GM10266 (cell line): ENCODE data around the gene DMXL2.

Experiments
- DNase-seq: peaks from one replicate; pipeline ENCODE4 v3.0.0; 2012; ENCODE audit errors: extremely low spot score
- TF ChIP-seq, protein P1 (sequence below): IDR thresholded peaks from 2 replicates; pipeline ENCODE4 v1.5.1; 2012; ENCODE audit warnings: mild to moderate bottlenecking, low read depth; ENCODE audit not compliant: control insufficient read depth, insufficient read depth; ENCODE audit errors: missing control alignments

The DMXL2 gene

DNA sequence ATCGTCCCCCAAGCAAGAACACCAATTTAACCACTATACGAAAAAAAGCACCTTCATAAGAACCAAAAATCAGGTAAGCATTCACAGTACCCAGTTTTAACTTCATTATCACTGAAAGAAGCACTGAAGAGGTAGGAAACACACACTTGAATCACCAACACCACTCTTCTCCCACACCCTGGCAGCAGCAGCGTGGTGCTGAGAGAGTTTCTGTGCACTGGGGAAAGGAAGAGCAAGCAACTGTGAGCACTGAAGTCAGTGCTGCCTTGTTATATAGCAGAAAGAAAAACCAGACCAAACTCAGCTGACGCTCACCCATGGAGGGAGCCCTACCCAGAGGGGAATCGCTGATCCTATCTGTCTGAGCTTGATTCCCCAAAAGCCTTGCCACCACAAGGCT lies 98.2 kb downstream of the DMXL2 start:
- TF ChIP-seq, protein P1, sequence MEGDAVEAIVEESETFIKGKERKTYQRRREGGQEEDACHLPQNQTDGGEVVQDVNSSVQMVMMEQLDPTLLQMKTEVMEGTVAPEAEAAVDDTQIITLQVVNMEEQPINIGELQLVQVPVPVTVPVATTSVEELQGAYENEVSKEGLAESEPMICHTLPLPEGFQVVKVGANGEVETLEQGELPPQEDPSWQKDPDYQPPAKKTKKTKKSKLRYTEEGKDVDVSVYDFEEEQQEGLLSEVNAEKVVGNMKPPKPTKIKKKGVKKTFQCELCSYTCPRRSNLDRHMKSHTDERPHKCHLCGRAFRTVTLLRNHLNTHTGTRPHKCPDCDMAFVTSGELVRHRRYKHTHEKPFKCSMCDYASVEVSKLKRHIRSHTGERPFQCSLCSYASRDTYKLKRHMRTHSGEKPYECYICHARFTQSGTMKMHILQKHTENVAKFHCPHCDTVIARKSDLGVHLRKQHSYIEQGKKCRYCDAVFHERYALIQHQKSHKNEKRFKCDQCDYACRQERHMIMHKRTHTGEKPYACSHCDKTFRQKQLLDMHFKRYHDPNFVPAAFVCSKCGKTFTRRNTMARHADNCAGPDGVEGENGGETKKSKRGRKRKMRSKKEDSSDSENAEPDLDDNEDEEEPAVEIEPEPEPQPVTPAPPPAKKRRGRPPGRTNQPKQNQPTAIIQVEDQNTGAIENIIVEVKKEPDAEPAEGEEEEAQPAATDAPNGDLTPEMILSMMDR, result no peak
- no peak for DNase-seq

DNA sequence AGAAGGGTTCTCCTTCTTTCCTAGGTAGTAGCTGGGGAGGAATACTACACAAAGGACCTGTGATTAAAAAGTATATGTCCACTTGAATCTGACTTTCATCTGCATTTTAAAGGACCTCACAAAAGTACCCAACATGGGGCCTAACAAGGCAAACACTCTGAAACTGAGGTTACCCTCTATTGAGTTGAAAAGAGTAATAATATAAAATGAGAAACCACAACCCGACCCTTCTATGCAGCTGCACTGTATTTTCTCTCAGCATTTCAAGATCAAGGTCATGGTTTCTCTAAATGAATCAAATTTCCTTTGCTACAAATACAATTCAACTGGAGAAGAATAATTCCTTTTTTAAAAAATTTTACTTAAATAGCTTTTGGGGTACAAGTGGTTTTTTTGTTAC lies 106.3 kb downstream of the DMXL2 start:
- DNase-seq, result no peak
- TF ChIP-seq, protein P1, result no peak

DNA sequence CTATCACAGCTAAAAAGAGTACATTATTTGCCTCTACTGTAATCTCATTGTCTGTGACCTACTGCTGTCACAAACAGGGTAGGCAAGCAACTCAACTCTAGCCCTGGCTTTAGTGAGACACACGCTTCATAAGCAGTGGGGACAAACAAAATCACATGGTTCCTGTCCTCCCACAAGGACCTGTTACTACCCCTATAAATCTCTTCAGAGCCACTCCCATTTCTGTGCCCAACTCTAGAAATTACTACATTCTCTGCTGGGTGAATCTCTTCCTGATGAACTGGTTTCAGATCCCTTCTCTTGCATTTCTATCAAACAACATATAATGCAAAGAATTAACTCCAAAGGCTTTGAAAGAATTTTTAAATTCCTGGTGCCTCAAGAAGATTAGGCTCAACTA lies 117.3 kb downstream of the DMXL2 start:
- no peak for DNase-seq
- TF ChIP-seq, protein P1, result no peak

- TF ChIP-seq, protein P1, result no peak
- no peak for DNase-seq
Observed at GRCh38 chr15:51503003-51503402, 119.6 kb downstream of the DMXL2 start.

GRCh38 chr15:51499379-51499976 lies 123.1 kb downstream of the DMXL2 start:
- TF ChIP-seq, protein P1, result peak; percentile 67
- DNase-seq, result peak; percentile 52

DNA sequence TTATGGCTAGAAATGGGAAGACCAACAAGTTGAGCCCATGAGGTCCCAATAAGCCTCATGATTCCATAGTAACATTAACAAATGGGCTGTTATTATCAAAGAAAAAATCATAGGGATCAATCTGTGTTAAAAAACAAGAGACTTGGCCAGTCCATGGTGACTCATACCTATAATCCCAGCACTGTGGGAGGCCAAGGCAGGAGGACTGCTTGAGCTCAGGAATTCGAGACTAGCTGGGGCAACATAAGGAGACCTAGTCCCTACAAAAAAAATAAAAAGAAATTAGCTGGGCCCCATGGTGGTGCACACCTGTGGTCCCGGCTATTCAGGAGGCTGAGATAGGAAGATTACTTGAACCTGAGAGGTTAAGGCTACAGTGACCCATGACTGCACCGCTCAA lies 124.8 kb downstream of the DMXL2 start:
- DNase-seq, result no peak
- TF ChIP-seq, protein P1, result no peak

GRCh38 chr15:51496246-51496645 lies 126.3 kb downstream of the DMXL2 start:
- TF ChIP-seq, protein P1, result no peak
- no peak for DNase-seq
